Measurements from ENCODE around the gene PRRT1B.

The PRRT1B gene

DNA sequence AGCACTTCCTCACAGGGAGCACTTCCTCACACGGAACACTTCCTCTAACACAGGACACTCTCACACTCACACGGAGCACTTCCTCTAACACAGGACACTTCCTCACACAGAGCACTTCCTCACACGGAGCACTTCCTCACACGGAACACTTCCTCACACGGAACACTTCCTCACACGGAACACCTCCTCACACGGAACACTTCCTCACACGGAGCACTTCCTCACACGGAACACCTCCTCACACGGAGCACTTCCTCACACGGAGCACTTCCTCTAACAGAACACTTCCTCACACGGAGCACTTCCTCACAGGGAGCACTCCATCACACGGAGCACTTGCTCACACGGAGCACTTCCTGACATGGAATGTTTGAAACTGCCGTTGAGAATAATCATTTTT lies 29.2 kb upstream of the PRRT1B start:
- CTCF ChIA-PET: no interaction called here
- H3K27ac ChIP-seq: no peak overlapping the region
- TF ChIP-seq, protein P1, sequence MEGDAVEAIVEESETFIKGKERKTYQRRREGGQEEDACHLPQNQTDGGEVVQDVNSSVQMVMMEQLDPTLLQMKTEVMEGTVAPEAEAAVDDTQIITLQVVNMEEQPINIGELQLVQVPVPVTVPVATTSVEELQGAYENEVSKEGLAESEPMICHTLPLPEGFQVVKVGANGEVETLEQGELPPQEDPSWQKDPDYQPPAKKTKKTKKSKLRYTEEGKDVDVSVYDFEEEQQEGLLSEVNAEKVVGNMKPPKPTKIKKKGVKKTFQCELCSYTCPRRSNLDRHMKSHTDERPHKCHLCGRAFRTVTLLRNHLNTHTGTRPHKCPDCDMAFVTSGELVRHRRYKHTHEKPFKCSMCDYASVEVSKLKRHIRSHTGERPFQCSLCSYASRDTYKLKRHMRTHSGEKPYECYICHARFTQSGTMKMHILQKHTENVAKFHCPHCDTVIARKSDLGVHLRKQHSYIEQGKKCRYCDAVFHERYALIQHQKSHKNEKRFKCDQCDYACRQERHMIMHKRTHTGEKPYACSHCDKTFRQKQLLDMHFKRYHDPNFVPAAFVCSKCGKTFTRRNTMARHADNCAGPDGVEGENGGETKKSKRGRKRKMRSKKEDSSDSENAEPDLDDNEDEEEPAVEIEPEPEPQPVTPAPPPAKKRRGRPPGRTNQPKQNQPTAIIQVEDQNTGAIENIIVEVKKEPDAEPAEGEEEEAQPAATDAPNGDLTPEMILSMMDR (conservative IDR thresholded peaks at IDR 0.05; ENCODE audit: low read depth): no peak
- no peak for DNase-seq (ENCODE audit: low spot score)
- POLR2A ChIA-PET (ENCODE audit: low non-redundant PET): no interaction called here

- ChIA-PET POLR2A (ENCODE audit: low non-redundant PET) (no interaction called here), CTCF (no interaction called here)
- TF ChIP-seq, protein P1 (conservative IDR thresholded peaks at IDR 0.05; ENCODE audit: low read depth): no peak
- DNase-seq (ENCODE audit: low spot score): no peak
- H3K27ac ChIP-seq: no peak overlapping the region
Observed at GRCh38 chr9:131516930-131517329, 28.4 kb upstream of the PRRT1B start.

- DNase-seq (ENCODE audit: low spot score): no peak
- CTCF ChIA-PET: interaction anchor here (0.8 kb wide), 1 partner anchor 181 kb away, joined by 3 read pairs; no protein-coding TSS in a partner anchor
- H3K27ac ChIP-seq: no peak overlapping the region
- POLR2A ChIA-PET (ENCODE audit: low non-redundant PET): no interaction called here
- TF ChIP-seq, protein P1 (conservative IDR thresholded peaks at IDR 0.05; ENCODE audit: low read depth): no peak
Observed at GRCh38 chr9:131517761-131518190, 27.5 kb upstream of the PRRT1B start.

- no peak overlapping the region for H3K27ac ChIP-seq
- DNase-seq (ENCODE audit: low spot score): no peak
- TF ChIP-seq, protein P1 (conservative IDR thresholded peaks at IDR 0.05; ENCODE audit: low read depth): no peak
- CTCF ChIA-PET: no interaction called here
- POLR2A ChIA-PET (ENCODE audit: low non-redundant PET): no interaction called here
Observed at GRCh38 chr9:131518553-131518952, 26.8 kb upstream of the PRRT1B start.

- H3K27ac ChIP-seq: no peak overlapping the region
- CTCF ChIA-PET: interaction anchor here (0.9 kb wide), 1 partner anchor 28 kb away, joined by 3 read pairs; no protein-coding TSS in a partner anchor
- TF ChIP-seq, protein P1 (conservative IDR thresholded peaks at IDR 0.05; ENCODE audit: low read depth): no peak
- DNase-seq (ENCODE audit: low spot score): no peak
- POLR2A ChIA-PET (ENCODE audit: low non-redundant PET): no interaction called here
Observed at GRCh38 chr9:131520503-131520902, 24.8 kb upstream of the PRRT1B start.

- no peak for DNase-seq (ENCODE audit: low spot score)
- TF ChIP-seq, protein P1 (conservative IDR thresholded peaks at IDR 0.05; ENCODE audit: low read depth): no peak
- POLR2A ChIA-PET (ENCODE audit: low non-redundant PET): no interaction called here
Observed at GRCh38 chr9:131521203-131521602, 24.1 kb upstream of the PRRT1B start.

More at GRCh38 chr9:131521203-131521602, 24.1 kb upstream of the PRRT1B start:
- CTCF ChIA-PET: interaction anchor here (0.9 kb wide), 1 partner anchor 29 kb away, joined by 3 read pairs; no protein-coding TSS in a partner anchor
- no peak overlapping the region for H3K27ac ChIP-seq
